GM21360 (cell line): ENCODE results near the gene LYRM4.

Experiments
- ATAC-seq: cut with Tn5 transposase; IDR thresholded peaks from one replicate; pipeline ENCODE4 v1.9.1; 2021; ENCODE audit warnings: mild to moderate bottlenecking, moderate library complexity; ENCODE audit not compliant: unreplicated experiment

The LYRM4 gene

DNA sequence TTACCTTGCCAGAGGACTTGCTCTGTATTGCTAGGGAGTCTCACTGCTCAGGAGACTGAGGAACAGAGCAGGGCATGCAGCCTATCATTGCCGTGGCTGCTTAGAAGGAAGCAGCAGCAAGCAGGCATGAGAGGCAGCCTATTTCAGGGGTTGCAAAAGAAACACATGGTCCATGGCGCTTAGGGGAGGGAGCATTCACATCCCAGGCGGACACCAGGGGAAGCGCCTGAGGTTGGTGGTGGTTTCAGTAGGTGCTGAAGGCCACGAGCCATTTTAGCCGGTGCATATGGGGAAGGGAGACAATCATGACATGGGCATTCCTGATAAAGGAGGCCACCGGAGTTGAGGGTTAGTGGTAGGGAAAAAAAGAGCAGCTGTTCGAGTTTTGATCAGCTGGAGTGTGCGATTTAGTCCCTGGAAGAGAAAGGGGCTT is 21.5 kb upstream of the LYRM4 start:
- no peak for ATAC-seq

GRCh38 chr6:5280920-5281319 is 20.2 kb upstream of the LYRM4 start:
- ATAC-seq, result no peak

GRCh38 chr6:5279891-5280338 is 19.2 kb upstream of the LYRM4 start:
- no peak for ATAC-seq

- ATAC-seq, result no peak
Observed at GRCh38 chr6:5278565-5279120, 17.9 kb upstream of the LYRM4 start.

- peak; percentile 80 for ATAC-seq
Observed at GRCh38 chr6:5278047-5278446, 17.3 kb upstream of the LYRM4 start.

DNA sequence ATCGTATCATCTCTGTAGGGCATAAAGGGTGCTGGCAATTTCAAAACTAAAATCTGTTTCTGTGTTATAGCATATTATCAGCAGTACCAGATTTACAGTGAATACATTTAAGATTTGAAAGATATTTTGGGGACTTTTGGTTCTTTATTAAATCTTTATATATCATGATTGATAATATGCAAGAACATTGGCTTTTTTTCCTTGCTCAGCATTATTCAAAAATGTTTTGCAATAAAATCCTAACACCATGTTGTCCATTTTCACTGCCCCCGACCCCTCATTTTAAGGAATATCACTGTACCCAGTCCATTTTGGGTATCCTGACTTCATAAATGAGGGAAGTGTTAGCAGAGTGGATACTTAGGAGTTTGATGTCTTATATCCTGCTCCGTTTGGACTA is 16.8 kb upstream of the LYRM4 start:
- no peak for ATAC-seq

DNA sequence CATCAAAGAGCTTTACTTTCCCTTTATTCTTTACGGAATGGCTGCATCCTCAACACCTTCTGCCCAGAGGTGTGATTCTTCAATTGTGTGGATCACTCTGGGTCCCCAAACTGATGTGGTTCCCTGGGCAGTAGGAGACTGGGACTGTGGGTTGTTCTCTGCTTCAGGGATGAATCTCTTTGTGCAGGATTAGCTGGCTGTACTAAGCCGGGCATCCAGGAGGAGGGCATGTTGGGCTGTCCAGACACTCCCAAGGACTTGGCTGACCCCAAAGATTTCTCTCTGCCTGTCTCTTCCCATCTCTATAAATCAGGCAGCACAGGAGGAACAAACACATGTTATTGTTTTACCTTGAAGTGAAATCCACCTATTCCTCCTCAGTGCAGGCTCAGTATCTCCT is 15.8 kb upstream of the LYRM4 start:
- no peak for ATAC-seq

DNA sequence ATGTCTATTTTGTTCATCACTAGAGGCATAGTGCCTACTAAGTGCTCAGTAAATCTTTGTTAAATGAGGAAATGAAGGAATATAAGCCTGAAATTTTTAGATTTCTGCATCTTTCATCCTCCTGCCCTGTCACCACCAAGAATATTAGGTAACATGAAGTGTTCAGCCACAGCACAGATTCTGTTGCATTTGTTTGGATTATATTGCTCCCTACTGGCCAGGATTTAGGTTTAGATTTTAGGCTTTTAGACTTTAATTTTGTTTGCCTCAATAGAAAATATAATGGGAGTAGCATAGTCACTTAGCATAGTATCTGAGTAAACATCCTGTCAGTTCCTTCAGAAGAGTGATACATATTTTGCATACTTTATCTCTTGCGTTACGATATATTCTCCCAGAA is 14.7 kb upstream of the LYRM4 start:
- ATAC-seq, result no peak

DNA sequence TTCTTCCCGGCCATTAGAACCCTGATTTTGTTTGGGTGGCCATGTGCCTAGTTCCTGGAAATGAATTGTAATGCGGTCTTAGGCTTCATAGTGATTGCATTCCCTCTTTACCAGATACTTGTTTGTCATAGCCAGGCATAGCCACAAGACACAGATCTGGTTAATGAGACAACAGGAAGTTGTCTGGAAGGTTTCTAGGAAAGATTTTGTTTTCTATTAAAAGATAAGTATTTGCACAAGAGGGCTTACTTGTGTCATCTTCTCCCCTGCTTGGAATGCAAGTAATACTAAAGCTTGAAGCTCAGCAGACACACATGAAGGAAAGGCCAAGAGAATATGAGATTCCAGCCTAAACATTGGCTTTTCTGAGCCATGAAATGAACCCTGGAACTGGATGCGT is 13.5 kb upstream of the LYRM4 start:
- no peak for ATAC-seq

DNA sequence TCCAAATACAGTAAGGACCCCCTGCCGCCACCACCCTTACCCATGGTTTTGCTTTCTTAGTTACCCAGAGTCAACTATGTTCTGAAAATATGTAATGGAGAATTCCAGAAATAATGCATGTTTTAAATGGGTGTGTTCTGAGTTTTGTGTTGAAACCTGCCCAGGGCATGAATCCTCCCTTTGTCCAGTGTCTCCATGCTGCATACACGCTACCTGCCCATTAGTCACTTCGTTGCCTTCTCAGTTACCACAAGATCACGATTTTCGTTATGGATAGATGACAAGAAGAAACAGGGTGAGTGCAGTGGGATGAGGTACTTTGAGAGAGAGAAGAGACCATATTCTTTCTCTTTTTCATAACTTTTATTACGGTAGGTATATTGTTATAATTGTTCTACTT is 11.2 kb upstream of the LYRM4 start:
- ATAC-seq, result no peak

GRCh38 chr6:5270093-5270680 is 9.4 kb upstream of the LYRM4 start:
- ATAC-seq, result no peak

- no peak for ATAC-seq
Observed at GRCh38 chr6:5266423-5266822, 5.7 kb upstream of the LYRM4 start.

DNA sequence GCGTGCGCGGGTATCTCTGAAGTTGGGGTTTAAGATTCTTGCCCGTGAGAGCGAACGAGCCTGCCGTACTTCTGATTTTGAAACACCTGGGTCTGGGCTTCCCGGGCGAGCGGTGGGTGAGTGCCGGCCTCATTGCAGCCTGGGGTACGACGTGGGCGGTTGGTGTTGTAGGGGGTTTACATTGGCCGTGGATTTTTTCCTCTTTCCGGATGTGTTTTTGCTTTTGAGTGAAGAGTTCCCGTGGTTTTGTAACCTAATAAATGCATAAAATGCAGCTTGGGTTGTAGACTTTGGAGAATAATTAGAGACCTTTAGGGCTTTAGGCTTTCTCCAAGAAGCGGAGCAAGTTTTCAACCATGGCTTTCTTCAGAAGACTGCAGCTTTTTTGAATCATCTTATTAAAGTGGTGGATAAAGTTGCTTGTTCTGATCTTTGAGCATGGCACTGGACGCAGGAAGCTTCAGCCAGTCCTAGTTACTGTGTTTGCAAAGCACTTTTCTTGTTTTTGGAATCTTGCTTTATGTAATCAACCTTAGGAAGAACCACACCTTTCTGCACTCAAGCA is 877 bp upstream of the LYRM4 start:
- ATAC-seq, result no peak

- ATAC-seq, result peak; percentile 52
Observed at GRCh38 chr6:5260111-5260620, 584 bp downstream of the LYRM4 start.

- ATAC-seq, result no peak
Observed at GRCh38 chr6:5259428-5259827, 1.3 kb downstream of the LYRM4 start.

GRCh38 chr6:5257400-5257799 is 3.4 kb downstream of the LYRM4 start:
- ATAC-seq, result no peak

DNA sequence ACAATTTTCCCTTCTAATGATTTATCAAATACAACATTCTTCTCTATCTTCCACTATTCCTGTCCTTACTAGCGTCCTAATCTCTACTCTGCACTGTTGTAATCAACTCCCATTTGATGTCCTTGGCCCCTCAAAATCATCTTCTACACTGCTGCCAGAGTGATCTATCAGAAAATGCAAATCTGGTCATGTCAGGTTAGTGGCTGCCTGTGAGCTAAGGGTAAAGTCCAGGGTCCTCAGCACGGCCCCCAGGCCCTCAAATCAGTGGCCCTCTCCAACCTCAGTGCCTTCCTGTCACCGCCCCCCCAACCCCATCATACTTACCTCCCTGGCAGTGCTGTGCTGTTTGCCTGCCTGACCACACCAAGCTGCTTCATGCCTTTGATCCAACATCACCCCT is 3.8 kb downstream of the LYRM4 start:
- ATAC-seq, result no peak

GRCh38 chr6:5250911-5251310 is 9.8 kb downstream of the LYRM4 start:
- ATAC-seq, result no peak

- ATAC-seq, result no peak
Observed at GRCh38 chr6:5250451-5250850, 10.3 kb downstream of the LYRM4 start.

DNA sequence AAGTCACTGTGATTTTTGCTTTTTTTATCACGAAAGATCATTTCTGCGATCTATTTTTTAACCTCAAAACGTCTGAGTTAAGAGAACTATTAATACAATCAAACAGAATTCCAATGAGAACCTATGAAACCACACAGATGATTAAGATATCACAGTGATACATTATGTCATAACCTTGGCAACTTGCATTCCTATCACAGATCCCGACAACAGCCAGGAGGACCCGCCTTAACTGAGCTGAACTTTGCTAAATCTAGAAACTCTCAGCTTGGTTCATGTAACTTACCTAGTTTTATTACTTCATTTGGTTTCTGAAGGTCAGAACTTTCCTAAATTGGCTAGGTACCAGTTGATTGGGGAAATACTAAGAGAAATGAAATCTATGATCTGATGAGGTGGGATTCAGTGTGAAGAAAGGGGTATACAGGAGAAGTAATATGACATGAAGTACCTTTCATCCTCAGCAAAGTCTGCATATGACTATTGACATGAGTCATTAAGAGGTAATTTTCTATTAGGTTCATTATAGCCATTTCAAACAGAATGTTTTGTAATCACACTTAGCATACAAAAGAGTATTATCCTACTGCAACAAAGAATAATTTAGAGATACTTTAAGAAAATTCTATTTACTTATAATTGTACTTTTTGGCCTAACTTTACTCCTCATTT is 11.2 kb downstream of the LYRM4 start:
- ATAC-seq, result no peak

- ATAC-seq, result no peak
Observed at GRCh38 chr6:5248302-5249098, 12.2 kb downstream of the LYRM4 start.
